HG03342 (cell line): Measurements from ENCODE around the gene FGF5.
"Not testable (repeated sequence)": the region's sequence is repeated elsewhere in the genome, so short reads cannot be mapped to it uniquely, and the experiment has no call there.

Source experiments
- ATAC-seq: cut with Tn5 transposase; IDR thresholded peaks from one replicate; pipeline ENCODE4 v1.9.1; 2021; ENCODE audit warnings: mild to moderate bottlenecking, moderate library complexity; ENCODE audit not compliant: unreplicated experiment

FGF5 gene

GRCh38 chr4:80294206-80294605 lies 27.7 kb downstream of the FGF5 start:
- ATAC-seq: no peak

GRCh38 chr4:80295336-80295735 lies 28.9 kb downstream of the FGF5 start:
- ATAC-seq: no peak

- no peak for ATAC-seq
Measured at GRCh38 chr4:80295826-80296225, 29.4 kb downstream of the FGF5 start.

- ATAC-seq: no peak
Measured at GRCh38 chr4:80301884-80302283, 35.4 kb downstream of the FGF5 start.

- ATAC-seq: no peak
Measured at GRCh38 chr4:80302616-80303223, 36.3 kb downstream of the FGF5 start.

- no peak for ATAC-seq
Measured at GRCh38 chr4:80305466-80305865, 39.0 kb downstream of the FGF5 start.

- ATAC-seq: no peak
Measured at GRCh38 chr4:80306260-80306659, 39.8 kb downstream of the FGF5 start.

GRCh38 chr4:80307183-80307735 lies 40.8 kb downstream of the FGF5 start:
- ATAC-seq: no peak

GRCh38 chr4:80307774-80308465 lies 41.5 kb downstream of the FGF5 start:
- no peak for ATAC-seq

GRCh38 chr4:80308466-80308822 lies 42.0 kb downstream of the FGF5 start:
- no peak for ATAC-seq

- no peak for ATAC-seq
Measured at GRCh38 chr4:80309294-80310004, 43.0 kb downstream of the FGF5 start.

- ATAC-seq: no peak
Measured at GRCh38 chr4:80311130-80311529, 44.7 kb downstream of the FGF5 start.

GRCh38 chr4:80312124-80312523 lies 45.7 kb downstream of the FGF5 start:
- no peak for ATAC-seq

- ATAC-seq: no peak
Measured at GRCh38 chr4:80313627-80314026, 47.2 kb downstream of the FGF5 start.

- ATAC-seq: not testable (repeated sequence)
Measured at GRCh38 chr4:80315848-80316247, 49.4 kb downstream of the FGF5 start.

- no peak for ATAC-seq
Measured at GRCh38 chr4:80321341-80321740, 54.9 kb downstream of the FGF5 start.

- no peak for ATAC-seq
Measured at GRCh38 chr4:80321776-80322175, 55.3 kb downstream of the FGF5 start.

GRCh38 chr4:80322716-80323115 lies 56.3 kb downstream of the FGF5 start:
- no peak for ATAC-seq

- no peak for ATAC-seq
Measured at GRCh38 chr4:80324171-80324570, 57.7 kb downstream of the FGF5 start.

- no peak for ATAC-seq
Measured at GRCh38 chr4:80331693-80332092, 65.2 kb downstream of the FGF5 start.

- no peak for ATAC-seq
Measured at GRCh38 chr4:80333121-80333520, 66.7 kb downstream of the FGF5 start.

GRCh38 chr4:80334568-80334967 lies 68.1 kb downstream of the FGF5 start:
- ATAC-seq: no peak
